ENCODE data around the gene LRRC75B. TPM values are rescaled to one million over a fixed set of nuclear protein-coding genes. Genes with fewer than 3 reads are reported as not detected.

The LRRC75B gene
- total RNA-seq, 1 donor: 6.0 TPM

- no peak for DNase-seq (ENCODE audit: low read depth)
- TF ChIP-seq, protein P1, sequence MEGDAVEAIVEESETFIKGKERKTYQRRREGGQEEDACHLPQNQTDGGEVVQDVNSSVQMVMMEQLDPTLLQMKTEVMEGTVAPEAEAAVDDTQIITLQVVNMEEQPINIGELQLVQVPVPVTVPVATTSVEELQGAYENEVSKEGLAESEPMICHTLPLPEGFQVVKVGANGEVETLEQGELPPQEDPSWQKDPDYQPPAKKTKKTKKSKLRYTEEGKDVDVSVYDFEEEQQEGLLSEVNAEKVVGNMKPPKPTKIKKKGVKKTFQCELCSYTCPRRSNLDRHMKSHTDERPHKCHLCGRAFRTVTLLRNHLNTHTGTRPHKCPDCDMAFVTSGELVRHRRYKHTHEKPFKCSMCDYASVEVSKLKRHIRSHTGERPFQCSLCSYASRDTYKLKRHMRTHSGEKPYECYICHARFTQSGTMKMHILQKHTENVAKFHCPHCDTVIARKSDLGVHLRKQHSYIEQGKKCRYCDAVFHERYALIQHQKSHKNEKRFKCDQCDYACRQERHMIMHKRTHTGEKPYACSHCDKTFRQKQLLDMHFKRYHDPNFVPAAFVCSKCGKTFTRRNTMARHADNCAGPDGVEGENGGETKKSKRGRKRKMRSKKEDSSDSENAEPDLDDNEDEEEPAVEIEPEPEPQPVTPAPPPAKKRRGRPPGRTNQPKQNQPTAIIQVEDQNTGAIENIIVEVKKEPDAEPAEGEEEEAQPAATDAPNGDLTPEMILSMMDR (IDR thresholded peaks at IDR 0.05; ENCODE audit: insufficient read depth, low read length): no peak
- no peak overlapping the region for H3K4me3 ChIP-seq (ENCODE audit: low read depth, low read length)
Observed at GRCh38 chr22:24543679-24544243, 49.1 kb downstream of the LRRC75B start.

- H3K4me3 ChIP-seq (ENCODE audit: low read depth, low read length): no peak overlapping the region
- TF ChIP-seq, protein P1 (IDR thresholded peaks at IDR 0.05; ENCODE audit: insufficient read depth, low read length): no peak
- DNase-seq (ENCODE audit: low read depth): no peak
Observed at GRCh38 chr22:24543185-24543601, 49.7 kb downstream of the LRRC75B start.

GRCh38 chr22:24542641-24543040, 50.2 kb downstream of the LRRC75B start:
- TF ChIP-seq, protein P1 (IDR thresholded peaks at IDR 0.05; ENCODE audit: insufficient read depth, low read length): no peak
- H3K4me3 ChIP-seq (ENCODE audit: low read depth, low read length): no peak overlapping the region
- no peak for DNase-seq (ENCODE audit: low read depth)

GRCh38 chr22:24541681-24542515, 51.0 kb downstream of the LRRC75B start:
- no peak overlapping the region for H3K4me3 ChIP-seq (ENCODE audit: low read depth, low read length)
- DNase-seq (ENCODE audit: low read depth): no peak
- TF ChIP-seq, protein P1 (IDR thresholded peaks at IDR 0.05; ENCODE audit: insufficient read depth, low read length): no peak

DNA sequence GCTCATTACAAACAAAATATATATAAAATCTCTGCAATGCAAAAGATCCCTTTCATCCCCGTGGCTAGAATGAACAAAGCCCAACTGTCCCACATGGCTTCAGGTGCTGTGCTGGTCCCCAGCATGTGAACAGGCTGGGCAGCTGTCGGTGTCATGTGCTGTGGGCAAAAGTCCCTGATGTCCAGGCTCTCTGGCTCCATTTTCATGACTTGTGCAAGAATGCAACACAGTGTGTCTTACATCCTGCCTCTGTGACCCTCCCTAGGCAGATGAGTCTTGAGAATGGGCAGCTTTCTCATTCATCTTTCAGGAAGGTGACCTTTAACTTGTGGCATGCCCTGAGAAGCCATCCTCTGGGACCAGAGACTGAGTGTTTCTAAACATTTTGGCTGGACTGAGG, 52.4 kb downstream of the LRRC75B start:
- no peak for DNase-seq (ENCODE audit: low read depth)
- TF ChIP-seq, protein P1 (IDR thresholded peaks at IDR 0.05; ENCODE audit: insufficient read depth, low read length): no peak
- no peak overlapping the region for H3K4me3 ChIP-seq (ENCODE audit: low read depth, low read length)

- H3K4me3 ChIP-seq (ENCODE audit: low read depth, low read length): no peak overlapping the region
- TF ChIP-seq, protein P1 (IDR thresholded peaks at IDR 0.05; ENCODE audit: insufficient read depth, low read length): no peak
- no peak for DNase-seq (ENCODE audit: low read depth)
Observed at GRCh38 chr22:24536089-24536488, 56.8 kb downstream of the LRRC75B start.

Other genes with a start within 250 kb of the LRRC75B start
- gene ADORA2A, start 165.5 kb downstream of the LRRC75B start, total RNA-seq (ENCODE audit: low replicate concordance): 0.45 and 0.74 TPM in 2 replicates
- gene UPB1, start 97.7 kb downstream of the LRRC75B start, total RNA-seq (ENCODE audit: low replicate concordance): 0.90 TPM in 1 of 2 replicates, not detected in the other
- gene GUCD1, start 37.9 kb downstream of the LRRC75B start, total RNA-seq (ENCODE audit: low replicate concordance): 69.1 and 96.6 TPM in 2 replicates
- 50.7 and 112 TPM in 2 replicates for gene SNRPD3, start 37.1 kb downstream of the LRRC75B start, total RNA-seq (ENCODE audit: low replicate concordance)
- 0.65 and 1.1 TPM in 2 replicates for gene GGT1, start 10.1 kb upstream of the LRRC75B start, total RNA-seq (ENCODE audit: low replicate concordance)
- not detected in 2 replicates for gene PIWIL3, start 181.6 kb upstream of the LRRC75B start, total RNA-seq (ENCODE audit: low replicate concordance)
- gene SGSM1, start 213.1 kb upstream of the LRRC75B start, total RNA-seq (ENCODE audit: low replicate concordance): not detected in 2 replicates

Measured in fibroblast of the aortic adventitia (primary cell).